Thyroid gland (tissue), 4 donors: ENCODE results near the gene NOTCH4.

Experiments
- CTCF ChIP-seq, 6 experiments: fragments of 200-600 bp in 3 of 6; fragments of 450-650 bp in 3 of 6; sonication (generic) in 3 of 6; IDR thresholded peaks; one replicate each; pipeline ENCODE4 v1.5.1; 2016 to 2019; ENCODE audit warnings: antibody characterized with exemption in 6 of 6, mild to moderate bottlenecking in 2 of 6, inconsistent platforms in 1 of 6, moderate library complexity in 1 of 6
- POLR2A ChIP-seq, 2 donors: fragments of 450-650 bp; IDR thresholded peaks; one replicate each; pipeline ENCODE4 v1.6.1; 2017; ENCODE audit warnings: antibody characterized with exemption in 2 of 2, mild to moderate bottlenecking in 2 of 2, moderate library complexity in 1 of 2

DNA sequence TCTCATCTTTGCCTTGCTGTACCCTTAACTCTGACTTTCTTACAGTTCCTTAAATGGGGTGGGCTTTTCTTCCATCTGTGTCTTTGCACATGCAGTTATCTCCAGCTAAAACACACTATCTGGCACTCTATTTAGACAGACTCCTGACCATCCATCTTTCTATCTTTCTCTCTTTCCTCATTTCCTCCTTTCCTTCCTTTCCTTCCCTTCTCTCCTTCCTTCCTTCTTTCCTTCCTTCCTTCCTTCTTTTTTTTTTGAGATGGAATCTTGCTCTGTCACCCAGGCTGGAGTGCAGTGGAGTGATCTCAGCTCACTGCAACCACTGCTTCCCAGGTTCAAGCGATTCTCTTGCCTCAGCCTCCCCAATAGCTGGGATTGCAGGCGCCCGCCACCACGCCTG lies 8.2 kb downstream of the NOTCH4 start:
- TF ChIP-seq CTCF (IDR thresholded peaks at IDR 0.05) (no peak), POLR2A (IDR thresholded peaks at IDR 0.05) (no peak)
